ENCODE data around the gene FYN.

The FYN gene

DNA sequence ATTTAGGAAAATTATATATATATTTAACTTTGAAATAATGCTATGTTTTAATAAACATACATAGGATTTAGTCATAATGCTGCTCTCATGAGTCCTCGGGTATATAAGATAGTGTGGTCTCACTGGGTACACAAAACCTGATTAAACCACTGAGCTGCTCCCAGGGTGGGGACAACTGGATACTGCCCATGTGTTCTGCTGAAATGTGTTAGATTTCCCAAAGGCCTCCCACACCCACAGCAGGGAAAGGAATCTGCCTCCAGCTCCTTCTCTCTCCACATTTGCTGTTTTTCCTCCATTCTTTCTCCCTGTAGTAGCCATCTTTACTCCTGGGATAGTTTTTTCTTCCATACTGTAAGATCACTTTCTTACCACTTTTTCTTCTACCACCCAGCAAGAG lies 198.4 kb downstream of the FYN start:
- DNase-seq, result no peak

DNA sequence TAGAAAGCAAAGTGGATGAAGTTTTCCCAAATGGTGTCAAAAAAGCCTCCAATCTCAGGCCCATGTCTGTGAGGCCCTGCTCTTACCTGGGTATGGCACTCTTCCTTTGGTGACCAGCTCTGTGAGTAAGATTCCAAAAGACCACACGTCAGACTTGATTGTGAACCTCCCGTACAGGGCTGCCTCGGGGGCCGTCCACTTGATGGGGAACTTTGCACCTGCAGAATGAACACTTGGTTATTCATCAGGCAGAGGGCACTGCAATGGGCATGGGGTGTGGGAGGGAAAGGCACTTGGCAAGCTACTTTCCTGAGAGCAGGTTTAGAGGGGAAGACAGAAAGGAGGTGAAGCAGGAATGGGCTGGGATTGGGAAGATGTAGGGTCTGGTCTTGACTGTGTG lies 198.8 kb downstream of the FYN start:
- no peak for DNase-seq

DNA sequence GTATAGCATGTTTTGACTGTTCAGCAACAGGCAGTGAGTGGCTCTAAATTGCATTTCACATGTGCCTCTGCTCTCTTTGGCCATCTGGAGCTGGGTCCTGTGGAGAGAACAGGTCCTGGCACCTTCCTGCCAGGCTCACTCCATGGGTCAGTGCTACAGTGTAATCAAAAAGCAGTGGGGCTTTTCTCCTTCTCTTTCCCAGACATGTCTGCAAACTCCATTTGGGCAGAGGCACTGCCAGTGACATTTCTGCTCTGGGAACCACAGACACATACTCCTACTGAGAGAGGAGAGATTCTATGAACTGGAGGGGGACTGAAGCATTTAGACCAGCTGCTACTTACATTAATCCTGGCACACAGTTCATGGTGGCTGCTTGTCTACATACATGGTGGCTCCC lies 199.3 kb downstream of the FYN start:
- DNase-seq, result no peak

DNA sequence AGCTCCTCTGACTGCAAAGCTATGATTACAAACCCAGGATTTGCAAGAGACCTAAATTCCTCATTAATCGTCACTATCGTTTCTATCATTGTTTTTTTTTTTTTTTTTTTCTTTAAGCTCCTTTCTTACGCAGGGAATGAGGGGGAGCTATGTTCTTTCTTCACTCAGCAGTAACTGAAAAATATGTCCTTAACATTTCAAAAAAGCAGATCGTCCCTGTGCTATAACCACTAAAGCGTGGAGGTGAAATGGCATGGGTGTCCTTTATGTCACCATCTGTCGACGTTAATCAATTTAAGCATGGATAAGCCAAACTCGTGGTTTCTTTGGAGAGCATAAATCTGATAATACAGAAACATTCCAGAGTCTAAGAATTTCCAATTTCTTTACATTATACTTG lies 199.7 kb downstream of the FYN start:
- DNase-seq, result no peak

DNA sequence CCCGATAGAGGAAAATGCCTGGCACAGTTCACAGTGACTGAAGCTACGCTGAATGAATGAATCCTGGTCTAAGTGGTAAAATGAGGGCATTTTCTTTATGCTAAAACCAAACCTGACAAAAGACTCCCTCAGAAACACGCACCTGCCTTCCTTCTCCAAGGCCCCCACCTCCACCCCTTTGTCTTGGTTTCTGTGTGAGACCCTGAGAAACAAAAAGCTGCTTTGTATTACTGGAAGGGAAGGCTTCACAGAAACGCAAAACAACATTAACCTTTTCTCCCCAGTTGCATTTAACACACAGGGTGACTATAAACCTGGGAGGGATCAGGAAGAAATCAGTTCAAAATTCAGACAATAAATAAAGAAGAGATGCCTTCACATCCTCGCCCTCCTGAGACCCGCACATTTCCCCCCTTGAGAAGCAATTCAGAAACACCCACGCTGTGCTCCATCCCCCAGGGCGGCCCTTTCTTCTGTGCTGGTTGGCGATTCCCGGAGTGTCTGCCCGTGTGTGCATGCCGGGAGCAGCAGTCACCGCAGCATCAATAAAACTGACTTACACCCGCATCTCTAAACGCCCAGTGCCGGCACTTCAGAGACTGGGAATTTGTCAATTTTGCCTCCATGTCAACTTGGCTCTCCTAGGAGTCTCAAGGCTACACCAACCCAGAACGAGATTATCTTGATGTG lies 200.3 kb downstream of the FYN start:
- DNase-seq, result no peak

- DNase-seq, result no peak
Measured at GRCh38 chr6:111669326-111669725, 203.9 kb downstream of the FYN start.

DNA sequence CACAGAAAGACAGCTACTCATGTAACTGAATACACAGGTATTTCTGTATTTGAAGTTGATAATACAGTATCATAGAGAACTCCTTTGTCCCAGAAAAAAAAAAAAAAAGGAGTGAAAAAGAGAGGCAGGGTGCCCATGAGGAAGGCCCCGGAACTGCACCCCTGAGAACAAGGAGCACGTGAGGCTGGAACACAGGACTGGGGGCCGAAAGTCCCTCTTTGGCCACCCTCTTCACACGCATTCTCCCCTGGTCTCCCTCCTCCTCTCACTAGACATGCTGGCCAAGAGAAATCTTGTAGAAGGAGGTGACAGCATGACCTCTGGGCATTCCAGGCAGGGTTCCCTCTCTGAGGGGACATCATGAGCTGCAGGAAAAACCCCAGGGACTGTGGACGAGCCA lies 204.8 kb downstream of the FYN start:
- DNase-seq, result no peak

- no peak for DNase-seq
Measured at GRCh38 chr6:111667931-111668330, 205.3 kb downstream of the FYN start.

- DNase-seq, result no peak
Measured at GRCh38 chr6:111666847-111667246, 206.4 kb downstream of the FYN start.

DNA sequence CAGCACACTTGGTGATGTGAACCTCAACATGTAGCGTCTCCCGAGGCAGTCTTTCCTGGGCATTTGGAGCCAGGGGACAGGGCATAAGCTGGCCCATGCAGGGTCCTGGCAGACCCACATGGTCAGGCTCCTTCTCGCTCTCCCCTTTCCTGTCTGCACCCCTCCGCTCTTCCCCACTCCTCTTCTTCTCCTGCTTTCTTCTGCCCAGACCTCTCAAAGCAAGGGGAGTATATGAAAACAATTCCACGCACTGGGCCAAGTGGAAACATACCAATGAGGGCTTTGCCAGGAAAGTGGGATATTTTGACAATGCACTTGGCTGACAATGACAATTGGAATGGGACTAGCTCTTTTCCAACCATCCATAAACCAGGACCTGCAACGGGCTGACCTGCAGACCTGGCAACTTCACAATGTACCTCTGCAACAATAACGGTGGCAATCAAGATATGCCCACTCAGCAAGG lies 208.7 kb downstream of the FYN start:
- DNase-seq, result no peak

DNA sequence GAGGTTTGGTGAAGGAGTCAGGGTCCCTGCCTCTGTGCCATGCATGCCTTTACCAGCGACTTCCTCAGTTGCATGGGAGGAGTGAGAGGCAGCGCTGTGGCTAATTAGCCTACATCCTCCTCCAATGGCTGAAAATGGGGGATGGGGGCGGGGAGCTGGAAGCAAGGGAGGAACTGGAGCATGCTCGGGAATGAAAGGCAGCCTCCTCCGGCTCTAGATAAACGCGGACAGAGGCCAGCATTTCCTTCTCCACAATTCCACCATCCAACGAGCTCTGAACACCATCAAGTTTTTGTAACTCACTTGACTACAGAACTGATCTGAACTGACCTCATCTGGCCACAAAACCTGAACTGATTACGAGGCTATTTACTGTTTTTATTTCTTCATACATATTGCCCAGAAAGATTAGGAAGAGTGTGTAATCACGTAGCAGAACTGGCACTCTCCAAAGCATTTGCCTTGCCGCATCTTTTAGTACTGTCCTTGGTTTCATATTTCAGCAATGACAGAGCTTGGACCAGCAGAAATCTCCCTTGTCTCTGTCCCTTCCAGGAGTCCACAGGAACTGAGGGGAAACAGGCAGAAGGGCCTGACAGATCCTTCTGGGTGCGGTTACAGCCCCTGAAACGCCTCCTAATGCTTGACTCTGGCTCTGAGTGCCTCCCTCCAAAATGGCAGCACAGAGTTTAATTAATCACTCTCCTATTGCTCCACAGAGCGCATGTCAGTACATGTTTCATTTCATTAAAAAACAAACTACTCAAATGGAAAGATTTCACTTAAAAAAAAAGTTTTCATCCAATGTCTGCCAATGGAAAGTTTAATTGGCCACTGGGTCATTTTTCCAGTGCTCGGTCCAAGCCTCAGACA lies 209.3 kb downstream of the FYN start:
- DNase-seq, result no peak

GRCh38 chr6:111662794-111663593 lies 210.3 kb downstream of the FYN start:
- no peak for DNase-seq

DNA sequence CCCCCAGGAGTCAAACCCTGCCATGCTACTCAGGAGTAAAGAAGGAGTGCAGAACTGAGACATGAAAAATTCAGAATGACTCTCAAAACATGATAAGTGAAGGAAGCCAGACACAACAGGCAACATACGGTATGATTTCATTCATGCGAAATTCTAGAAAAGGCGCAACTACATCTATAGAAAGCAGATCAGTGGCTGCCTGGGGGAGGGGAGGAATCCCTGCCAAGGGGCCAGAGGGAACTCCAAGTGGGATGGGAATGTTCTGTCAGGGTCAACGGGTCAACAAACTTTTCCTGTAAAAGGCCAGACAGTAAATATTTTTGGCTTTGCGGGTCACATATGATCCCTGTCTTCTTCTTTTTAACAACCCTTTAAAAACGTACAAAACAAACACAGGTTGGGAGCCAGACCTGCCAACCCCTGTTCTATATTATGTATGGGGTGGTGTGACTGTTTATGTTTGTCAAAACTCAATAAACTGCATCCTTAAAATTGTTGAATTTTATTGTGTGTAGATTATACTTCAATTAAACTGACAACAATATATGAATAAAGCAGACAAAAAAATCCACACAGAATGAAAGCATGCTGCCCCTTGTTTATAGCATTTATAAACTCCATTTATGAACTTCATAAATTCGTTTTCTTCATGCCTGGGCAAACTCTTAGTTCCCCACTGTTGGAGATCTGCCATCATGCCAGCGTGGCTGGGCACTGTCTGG lies 211.0 kb downstream of the FYN start:
- DNase-seq, result no peak

GRCh38 chr6:111661541-111662061 lies 211.7 kb downstream of the FYN start:
- no peak for DNase-seq

DNA sequence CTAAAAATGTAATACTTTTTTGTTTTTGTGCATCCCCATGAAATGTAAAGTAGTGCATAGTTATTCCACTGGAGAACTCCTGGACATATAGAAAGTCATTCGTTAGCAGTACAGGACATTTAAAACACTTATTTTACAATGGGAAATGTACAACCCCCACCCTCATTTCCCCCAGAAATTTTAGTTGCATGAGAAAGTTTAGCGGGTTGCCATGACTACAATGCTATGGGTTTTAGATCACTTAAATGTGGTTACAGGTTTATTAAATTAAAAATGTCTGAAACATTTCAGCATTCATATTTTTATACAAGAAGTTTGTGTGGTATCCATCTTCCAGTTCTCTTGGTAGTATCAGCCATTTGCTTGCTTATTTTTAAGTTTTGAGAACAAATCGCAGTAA lies 212.7 kb downstream of the FYN start:
- no peak for DNase-seq

- no peak for DNase-seq
Measured at GRCh38 chr6:111658462-111659154, 214.6 kb downstream of the FYN start.

DNA sequence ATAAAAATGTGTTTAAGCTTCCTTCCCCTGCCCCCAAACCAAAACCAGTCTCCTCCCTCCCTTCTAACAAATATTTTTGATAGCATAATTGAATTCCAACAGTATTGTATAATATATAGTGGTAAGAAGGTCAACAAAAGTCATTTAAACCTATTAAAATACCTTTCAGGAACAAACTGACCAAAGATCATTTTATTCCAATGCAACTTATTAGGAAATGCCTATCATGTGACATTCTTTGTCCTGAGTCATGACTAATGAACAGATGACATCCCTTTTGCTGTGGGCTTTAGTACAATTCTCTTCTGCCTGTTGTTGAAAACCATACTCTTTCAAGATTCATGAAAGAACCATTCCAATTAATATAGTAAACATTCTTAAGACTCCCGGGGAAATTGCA lies 216.1 kb downstream of the FYN start:
- no peak for DNase-seq

GRCh38 chr6:111653979-111654378 lies 219.3 kb downstream of the FYN start:
- no peak for DNase-seq

GRCh38 chr6:111653434-111653833 lies 219.8 kb downstream of the FYN start:
- no peak for DNase-seq

- no peak for DNase-seq
Measured at GRCh38 chr6:111652156-111652555, 221.1 kb downstream of the FYN start.

- DNase-seq, result no peak
Measured at GRCh38 chr6:111651185-111652034, 221.8 kb downstream of the FYN start.
